H9 (cell line): Measurements from ENCODE around the gene ISG20L2. TPM values are rescaled to one million over a fixed set of nuclear protein-coding genes. Genes with fewer than 3 reads are reported as not detected.
A peak's percentile ranks its signal among the peaks of the same experiment; 100 is the strongest.

Experiments used
- DNase-seq: peaks from one replicate; pipeline ENCODE4 v3.0.0-alpha.2; 2017
- H2AFZ ChIP-seq: one replicate; pipeline ENCODE4 v1.6.1; 2013; ENCODE audit warnings: mild to moderate bottlenecking, low read length, control low read depth, moderate library complexity
- H2AK5ac ChIP-seq: 2 replicates; pipeline ENCODE4 v1.6.1; 2013; ENCODE audit warnings: low read length, control low read depth, mixed read lengths; ENCODE audit not compliant: insufficient read length
- H2BK120ac ChIP-seq: one replicate; pipeline ENCODE4 v1.6.1; 2013; ENCODE audit warnings: low read depth, mild to moderate bottlenecking, low read length, control low read depth, inconsistent platforms; ENCODE audit not compliant: poor library complexity, severe bottlenecking
- H2BK12ac ChIP-seq: 2 replicates; pipeline ENCODE4 v1.6.1; 2013; ENCODE audit warnings: low read length, control low read depth, mixed read lengths, low read depth; ENCODE audit not compliant: insufficient read length
- H2BK15ac ChIP-seq: 2 replicates; pipeline ENCODE4 v1.6.1; 2013; ENCODE audit warnings: low read depth, low read length, control low read depth
- H2BK20ac ChIP-seq: one replicate; pipeline ENCODE4 v1.6.1; 2013; ENCODE audit warnings: low read depth, mild to moderate bottlenecking, low read length, control low read depth, inconsistent platforms; ENCODE audit not compliant: poor library complexity, severe bottlenecking
- H2BK5ac ChIP-seq: 2 replicates; pipeline ENCODE4 v1.6.1; 2013; ENCODE audit warnings: low read length, control low read depth, mixed read lengths; ENCODE audit not compliant: insufficient read length
- H3K14ac ChIP-seq: 2 replicates; pipeline ENCODE4 v1.6.1; 2013; ENCODE audit warnings: low read length, control low read depth; ENCODE audit not compliant: insufficient read depth
- H3K18ac ChIP-seq: 2 replicates; pipeline ENCODE4 v1.6.1; 2013; ENCODE audit warnings: low read depth, mild to moderate bottlenecking, mixed read lengths, low read length, control low read depth; ENCODE audit not compliant: insufficient read length
- H3K23ac ChIP-seq: 2 replicates; pipeline ENCODE4 v1.6.1; 2013; ENCODE audit warnings: low read length, control low read depth, mixed read lengths, low read depth; ENCODE audit not compliant: insufficient read length
- H3K23me2 ChIP-seq: 2 replicates; pipeline ENCODE4 v1.6.1; 2013; ENCODE audit warnings: low read depth, mild to moderate bottlenecking, mixed read lengths, low read length, control low read depth; ENCODE audit not compliant: insufficient read length, poor library complexity, severe bottlenecking
- H3K27ac ChIP-seq: 2 replicates; pipeline ENCODE4 v1.5.1; 2013; ENCODE audit warnings: low read length, control low read depth, mixed read lengths, low read depth; ENCODE audit not compliant: insufficient read length
- H3K27me3 ChIP-seq: 2 replicates; pipeline ENCODE4 v1.6.1; 2013; ENCODE audit warnings: low read length, control low read depth, inconsistent platforms; ENCODE audit not compliant: insufficient read depth
- H3K4ac ChIP-seq: 2 replicates; pipeline ENCODE4 v1.6.1; 2013; ENCODE audit warnings: low read depth, mild to moderate bottlenecking, control low read depth, inconsistent platforms, low read length, moderate library complexity
- H3K4me1 ChIP-seq: 2 replicates; pipeline ENCODE4 v1.6.1; 2013; ENCODE audit warnings: low read length, control low read depth, inconsistent platforms; ENCODE audit not compliant: insufficient read depth
- H3K4me2 ChIP-seq: 2 replicates; pipeline ENCODE4 v1.6.1; 2013; ENCODE audit warnings: low read length, control low read depth, mixed read lengths; ENCODE audit not compliant: insufficient read length, insufficient read depth
- H3K56ac ChIP-seq: 2 replicates; pipeline ENCODE4 v1.6.1; 2013; ENCODE audit warnings: low read depth, mild to moderate bottlenecking, mixed read lengths, low read length, control low read depth; ENCODE audit not compliant: insufficient read length
- H3K79me1 ChIP-seq: 2 replicates; pipeline ENCODE4 v1.6.1; 2013; ENCODE audit warnings: low read depth, mild to moderate bottlenecking, moderate library complexity, low read length, control low read depth, inconsistent platforms; ENCODE audit not compliant: insufficient read depth, poor library complexity, severe bottlenecking
- H3K79me2 ChIP-seq: 2 replicates; pipeline ENCODE4 v1.6.1; 2013; ENCODE audit warnings: low read length, control low read depth, inconsistent platforms; ENCODE audit not compliant: insufficient read depth
- H3K9ac ChIP-seq: 2 replicates; pipeline ENCODE4 v1.6.1; 2013; ENCODE audit warnings: low read length, control low read depth, mixed read lengths; ENCODE audit not compliant: insufficient read length; ENCODE audit errors: extremely low read depth
- H3K9me3 ChIP-seq: one replicate; pipeline ENCODE4 v1.6.1; 2013; ENCODE audit warnings: low read depth, low read length, inconsistent platforms; ENCODE audit not compliant: control insufficient read depth
- H3T11ph ChIP-seq: one replicate; pipeline ENCODE4 v1.6.1; 2013; ENCODE audit warnings: mild to moderate bottlenecking, low read length, control low read depth, inconsistent platforms
- H4K20me1 ChIP-seq: one replicate; pipeline ENCODE4 v1.6.1; 2013; ENCODE audit not compliant: control insufficient read depth, insufficient read length, insufficient read depth
- H4K5ac ChIP-seq: 2 replicates; pipeline ENCODE4 v1.6.1; 2013; ENCODE audit warnings: low read depth, mild to moderate bottlenecking, mixed read lengths, low read length, control low read depth; ENCODE audit not compliant: insufficient read length
- H4K8ac ChIP-seq: replicated peaks from 2 replicates; pipeline ENCODE4 v1.6.1; 2013; ENCODE audit warnings: low read length, control low read depth, mixed read lengths, low read depth; ENCODE audit not compliant: insufficient read length
- H4K91ac ChIP-seq: 2 replicates; pipeline ENCODE4 v1.6.1; 2013; ENCODE audit warnings: low read depth, mild to moderate bottlenecking, moderate library complexity, mixed read lengths, low read length, control low read depth; ENCODE audit not compliant: insufficient read length
- H3K27ac Mint-ChIP-seq, 3 experiments: 2 replicates in 2 of 3; 3 replicates in 1 of 3; pipeline ENCODE4 v1.8.0; 2020 to 2021; ENCODE audit warnings: mixed read lengths in 3 of 3, mild to moderate bottlenecking in 1 of 3, moderate library complexity in 1 of 3
- H3K27me3 Mint-ChIP-seq: 2 replicates; pipeline ENCODE4 v1.8.0; 2021; ENCODE audit warnings: low read depth, mild to moderate bottlenecking, moderate library complexity, mixed read lengths
- H3K36me3 Mint-ChIP-seq, 3 experiments: 2 replicates in 2 of 3; 3 replicates in 1 of 3; pipeline ENCODE4 v1.8.0; 2020 to 2021; ENCODE audit warnings: low read depth in 3 of 3, mixed read lengths in 3 of 3; ENCODE audit not compliant: insufficient read depth in 1 of 3
- H3K4me1 Mint-ChIP-seq, 2 experiments: 2 replicates each; pipeline ENCODE4 v1.8.0; 2020; ENCODE audit warnings: mixed read lengths in 2 of 2
- H3K4me3 Mint-ChIP-seq, 2 experiments: 2 replicates in 1 of 2; 3 replicates in 1 of 2; pipeline ENCODE4 v1.8.0; 2020 to 2021; ENCODE audit warnings: mild to moderate bottlenecking in 2 of 2, mixed read lengths in 2 of 2, moderate library complexity in 1 of 2
- H3K9me3 Mint-ChIP-seq, 2 experiments: 2 replicates in 1 of 2; 3 replicates in 1 of 2; pipeline ENCODE4 v1.8.0; 2020; ENCODE audit warnings: mild to moderate bottlenecking in 2 of 2, mixed read lengths in 2 of 2, moderate library complexity in 1 of 2
- CTCF ChIP-seq: fragments of 200-600 bp; sonication (generic); conservative IDR thresholded peaks from 3 replicates; pipeline ENCODE4 v1.8.0; 2021; ENCODE audit warnings: antibody characterized with exemption, mild to moderate bottlenecking
- WGBS: extraction: QIAGEN DNeasy Blood & Tissue Kit; methylation state at CpG from one replicate; pipeline ENCODE4 v1.1.7; 2013; ENCODE audit warnings: missing lambda C conversion rate, low lambda C conversion rate, mixed read lengths; ENCODE audit not compliant: insufficient read length; ENCODE audit errors: extremely low coverage; 5-methylcytosine and 5-hydroxymethylcytosine counted together
- total RNA-seq: library from RNA; stranded (reverse); gene quantifications from 2 replicates; pipeline ENCODE4 v1.2.1, GENCODE V29; 2021

Gene ISG20L2
- total RNA-seq, 1 experiment from 2014 or later = 57.6 TPM

GRCh38 chr1:156744344-156744743 lies 15.8 kb upstream of the ISG20L2 start:
- no peak for DNase-seq
- Mint-ChIP-seq H3K27ac (peak overlapping the region; percentile 85 to 95 (median 87); a peak in 5 of 7 replicates), H3K36me3 (peaks cover 27 to 49% (median 40%) of the 10 kb centered on the region in 3 experiments), H3K27me3 (no peaks in the 10 kb centered on the region), H3K4me3 (peak overlapping the region in 1 of 2 experiments; percentile 31; a peak in 2 of 5 replicates), H3K9me3 (no peaks in the 10 kb centered on the region; a peak in 1 of 5 replicates), H3K4me1 (peaks cover 53 to 64% of the 10 kb centered on the region in 2 experiments)
- H4K20me1 ChIP-seq = no peaks in the 10 kb centered on the region
- no peak overlapping the region for H2AK5ac ChIP-seq
- no peak overlapping the region for H3K23ac ChIP-seq
- no peak overlapping the region for H3K56ac ChIP-seq
- H2BK5ac ChIP-seq = no peak overlapping the region
- no peak overlapping the region for H3K27ac ChIP-seq
- H3K4me1 ChIP-seq = peaks cover 23% of the 10 kb centered on the region
- no peaks in the 10 kb centered on the region for H3K9me3 ChIP-seq
- H2BK15ac ChIP-seq = no peak overlapping the region
- H3K4ac ChIP-seq = no peak overlapping the region
- no peak overlapping the region for H3K9ac ChIP-seq
- H3K79me1 ChIP-seq = no peaks in the 10 kb centered on the region
- no peak overlapping the region for H2BK12ac ChIP-seq
- H3K18ac ChIP-seq = no peak overlapping the region
- H2AFZ ChIP-seq = no peak overlapping the region
- no CpG with 5 or more reads among the region's 12 CpGs for WGBS
- no peak for TF ChIP-seq CTCF
- no peak overlapping the region for H3T11ph ChIP-seq
- no peak overlapping the region for H4K91ac ChIP-seq
- no peak overlapping the region for H3K4me2 ChIP-seq
- no peak overlapping the region for H2BK20ac ChIP-seq
- H3K79me2 ChIP-seq = peaks cover 21% of the 10 kb centered on the region; the same call in 1 of the 2 replicates
- H4K8ac ChIP-seq = no peak overlapping the region
- H3K14ac ChIP-seq = no peak overlapping the region
- no peaks in the 10 kb centered on the region for H3K27me3 ChIP-seq
- H2BK120ac ChIP-seq = no peak overlapping the region
- H4K5ac ChIP-seq = no peak overlapping the region
- peaks cover 20% of the 10 kb centered on the region for H3K23me2 ChIP-seq
